IMR-90 (cell line): ENCODE results near the gene MYO9B. TPM values are rescaled to one million over a fixed set of nuclear protein-coding genes. Genes with fewer than 3 reads are reported as not detected.

ENCODE experiments used
- ATAC-seq: fragments of 200-7000 bp; cut with Tn5 transposase; 2 replicates; pipeline ENCODE4 v1.9.1; 2020; ENCODE audit warnings: low read depth, mild to moderate bottlenecking, moderate library complexity
- BruUV-seq: library from RNA; stranded (reverse); fragments of 400-500 nt; replicated peaks from 2 replicates; lab custom pipeline; 2021; lab: Mats Ljungman, UMichigan
- CTCF ChIA-PET: fragments of 300-600 bp; formaldehyde crosslinking; extraction: SDS; loops from one replicate; lab custom pipeline; 2021; ENCODE audit warnings: antibody characterized with exemption; lab: Yijun Ruan, JAX
- POLR2A ChIA-PET: fragments of 300-600 bp; sonication (Branson Sonifier 250); formaldehyde crosslinking; loops from one replicate; lab custom pipeline; 2022; ENCODE audit warnings: antibody characterized with exemption; ENCODE audit not compliant: unreplicated experiment; lab: Charles Lee
- DNase-seq: peaks from one replicate; pipeline ENCODE4 v3.0.0; 2013
- H2AFZ ChIP-seq: replicated peaks from 2 replicates; pipeline ENCODE3; 2013; ENCODE audit warnings: low read length, mild to moderate bottlenecking; ENCODE audit not compliant: poor library complexity
- H2AK5ac ChIP-seq: 2 replicates; pipeline ENCODE4 v1.6.1; 2013; ENCODE audit warnings: low read depth, low read length, inconsistent platforms
- H2AK9ac ChIP-seq: replicated peaks from 2 replicates; pipeline ENCODE3; 2013; ENCODE audit warnings: mild to moderate bottlenecking, low read depth, low read length, moderate library complexity; ENCODE audit not compliant: poor library complexity
- H2BK120ac ChIP-seq: 2 replicates; pipeline ENCODE4 v1.6.1; 2013; ENCODE audit warnings: low read depth, low read length, inconsistent platforms
- H2BK15ac ChIP-seq: 3 replicates; pipeline ENCODE4 v1.6.1; 2013; ENCODE audit warnings: low read depth, low read length, inconsistent platforms
- H2BK20ac ChIP-seq: 2 replicates; pipeline ENCODE4 v1.6.1; 2013; ENCODE audit warnings: low read depth, mild to moderate bottlenecking, inconsistent platforms, low read length, moderate library complexity
- H2BK5ac ChIP-seq: 2 replicates; pipeline ENCODE4 v1.6.1; 2013; ENCODE audit warnings: mild to moderate bottlenecking, low read depth, low read length, inconsistent platforms; ENCODE audit not compliant: poor library complexity, severe bottlenecking
- H3K14ac ChIP-seq: replicated peaks from 2 replicates; pipeline ENCODE4 v1.6.1; 2013; ENCODE audit warnings: low read depth, low read length, inconsistent platforms
- H3K18ac ChIP-seq: 2 replicates; pipeline ENCODE4 v1.6.1; 2013; ENCODE audit warnings: low read depth, low read length, control low read depth
- H3K23ac ChIP-seq: 2 replicates; pipeline ENCODE4 v1.6.1; 2013; ENCODE audit warnings: low read depth, low read length, inconsistent platforms
- H3K27ac ChIP-seq: 2 replicates; pipeline ENCODE4 v1.5.1; 2013; ENCODE audit warnings: mild to moderate bottlenecking, control low read depth, low read length; ENCODE audit not compliant: insufficient read depth
- H3K27me3 ChIP-seq: 2 replicates; pipeline ENCODE4 v1.6.1; 2013; ENCODE audit warnings: low read length; ENCODE audit not compliant: control insufficient read depth, insufficient read depth
- H3K36me3 ChIP-seq: 2 replicates; pipeline ENCODE4 v1.6.1; 2013; ENCODE audit warnings: low read length, mixed read lengths; ENCODE audit not compliant: control insufficient read depth, insufficient read depth
- H3K4ac ChIP-seq: 2 replicates; pipeline ENCODE4 v1.6.1; 2013; ENCODE audit warnings: low read depth, low read length, inconsistent platforms
- H3K4me1 ChIP-seq: 2 replicates; pipeline ENCODE4 v1.6.1; 2013; ENCODE audit warnings: low read length, mixed read lengths; ENCODE audit not compliant: control insufficient read depth, insufficient read depth
- H3K4me2 ChIP-seq: 2 replicates; pipeline ENCODE4 v1.6.1; 2013; ENCODE audit warnings: low read depth, mild to moderate bottlenecking, control low read depth, low read length, moderate library complexity
- H3K4me3 ChIP-seq: 2 replicates; pipeline ENCODE4 v1.5.1; 2013; ENCODE audit warnings: low read depth, mild to moderate bottlenecking, control low read depth, low read length, moderate library complexity; ENCODE audit not compliant: insufficient read depth
- H3K56ac ChIP-seq: 2 replicates; pipeline ENCODE4 v1.6.1; 2013; ENCODE audit warnings: low read length, inconsistent platforms; ENCODE audit not compliant: insufficient read depth; ENCODE audit errors: extremely low read depth
- H3K79me1 ChIP-seq, 2 experiments: 2 replicates each; pipeline ENCODE4 v1.6.1; 2013; ENCODE audit warnings: low read length in 2 of 2, inconsistent platforms in 1 of 2, low read depth in 1 of 2
- H3K9ac ChIP-seq: 2 replicates; pipeline ENCODE4 v1.6.1; 2013; ENCODE audit warnings: low read depth, low read length, control low read depth
- H3K9me1 ChIP-seq: 2 replicates; pipeline ENCODE4 v1.6.1; 2013; ENCODE audit warnings: low read length, inconsistent platforms; ENCODE audit not compliant: insufficient read depth
- H3K9me3 ChIP-seq: 2 replicates; pipeline ENCODE4 v1.6.1; 2013; ENCODE audit warnings: low read length; ENCODE audit not compliant: control insufficient read depth, insufficient read depth
- H4K20me1 ChIP-seq: 2 replicates; pipeline ENCODE4 v1.6.1; 2013; ENCODE audit warnings: low read length, inconsistent platforms; ENCODE audit not compliant: insufficient read depth
- H4K5ac ChIP-seq: 2 replicates; pipeline ENCODE4 v1.6.1; 2013; ENCODE audit warnings: mild to moderate bottlenecking, low read depth, low read length, control low read depth
- H4K8ac ChIP-seq, 2 experiments: 2 replicates each; pipeline ENCODE4 v1.6.1; 2013; ENCODE audit warnings: low read depth in 2 of 2, low read length in 2 of 2, control low read depth in 1 of 2, inconsistent platforms in 1 of 2
- H4K91ac ChIP-seq: 2 replicates; pipeline ENCODE4 v1.6.1; 2013; ENCODE audit warnings: low read depth, low read length, inconsistent platforms; ENCODE audit not compliant: insufficient read depth
- CHD1 ChIP-seq: IDR thresholded peaks from 2 replicates; pipeline ENCODE4 v1.6.1; 2012; ENCODE audit warnings: low read depth, low read length, improper control_type of control experiment
- CTCF ChIP-seq: conservative IDR thresholded peaks from 2 replicates; pipeline ENCODE4 v1.5.1; 2012; ENCODE audit warnings: mild to moderate bottlenecking, low read depth, low read length, improper control_type of control experiment
- ELK1 ChIP-seq: fragments of 150-350 bp; IDR thresholded peaks from 2 replicates; pipeline ENCODE4 v1.6.1; 2016; ENCODE audit warnings: low read depth, mild to moderate bottlenecking, low read length, moderate library complexity, borderline replicate concordance
- FOS ChIP-seq: fragments of 150-350 bp; IDR thresholded peaks from 2 replicates; pipeline ENCODE4 v1.6.1; 2016; ENCODE audit warnings: low read depth, low read length
- MAFK ChIP-seq: IDR thresholded peaks from 2 replicates; pipeline ENCODE4 v1.6.1; 2012; ENCODE audit warnings: low read depth, low read length, improper control_type of control experiment
- MAZ ChIP-seq: IDR thresholded peaks from 2 replicates; pipeline ENCODE4 v1.6.1; 2012; ENCODE audit warnings: low read depth, mild to moderate bottlenecking, low read length, improper control_type of control experiment, moderate library complexity, borderline replicate concordance
- NFE2L2 ChIP-seq: fragments of 150-350 bp; IDR thresholded peaks from 2 replicates; pipeline ENCODE4 v1.6.1; 2016; ENCODE audit warnings: low read depth, mild to moderate bottlenecking, low read length
- POLR2A ChIP-seq: IDR thresholded peaks from 2 replicates; pipeline ENCODE4 v1.6.1; 2012; ENCODE audit warnings: mild to moderate bottlenecking, low read depth, low read length
- RAD21 ChIP-seq: IDR thresholded peaks from 2 replicates; pipeline ENCODE4 v1.6.1; 2012; ENCODE audit warnings: low read length, improper control_type of control experiment
- RCOR1 ChIP-seq: IDR thresholded peaks from 2 replicates; pipeline ENCODE4 v1.6.1; 2012; ENCODE audit warnings: mild to moderate bottlenecking, low read length, improper control_type of control experiment; ENCODE audit not compliant: insufficient replicate concordance
- RFX5 ChIP-seq: IDR thresholded peaks from 2 replicates; pipeline ENCODE4 v1.8.0; 2012; ENCODE audit warnings: low read depth, mild to moderate bottlenecking, low read length, moderate library complexity
- SMC3 ChIP-seq: fragments of 150-350 bp; IDR thresholded peaks from 2 replicates; pipeline ENCODE4 v1.6.1; 2016; ENCODE audit warnings: low read depth, mild to moderate bottlenecking, antibody characterized with exemption, low read length, moderate library complexity
- WGBS, 2 experiments: methylation state at CpG; one replicate each; pipeline versions ENCODE4 v1.1.5 to v1.1.7; 2013; ENCODE audit warnings: missing lambda C conversion rate in 2 of 2; ENCODE audit not compliant: insufficient read length in 1 of 2; ENCODE audit errors: extremely low coverage in 2 of 2; 5-methylcytosine and 5-hydroxymethylcytosine counted together
- dilution Hi-C: fragments of 300-500 bp; cut with HindIII; formaldehyde crosslinking; loops from one replicate; pipeline ENCODE4 v1.14.3; 2018; ENCODE audit warnings: low sequenced_read_pairs; ENCODE audit not compliant: unreplicated experiment
- in situ Hi-C: fragments of 300-500 bp; cut with MboI; formaldehyde crosslinking; loops from 3 replicates; pipeline ENCODE4 v1.14.3; 2019; ENCODE audit warnings: low sequenced_read_pairs, inconsistent platforms, mixed read lengths
- intact Hi-C: fragments of 100-400 bp; cut with micrococcal nuclease; formaldehyde crosslinking; loops from 2 replicates; pipeline ENCODE4 v1.10.0; 2022
- polyA plus RNA-seq, 3 experiments: library from polyadenylated mRNA; depleted of rRNA; stranded (reverse); fragments of >200 nt; gene quantifications; 2 replicates each; pipeline ENCODE4 v1.2.3, GENCODE V29; 2012; ENCODE audit warnings: low replicate concordance in 1 of 3
- total RNA-seq: library from RNA; depleted of rRNA; stranded (reverse); fragments of >200 nt; gene quantifications from 2 replicates; pipeline ENCODE4 v1.2.3, GENCODE V29; 2012
- TF ChIP-seq, protein P1 (sequence below): fragments of 150-350 bp; IDR thresholded peaks from 2 replicates; pipeline ENCODE4 v1.6.1; 2017; ENCODE audit warnings: mild to moderate bottlenecking, antibody characterized with exemption, low read length, low read depth

Gene MYO9B
- total and polyA plus RNA-seq, 2 of the 4 experiments (the other 2 are of a cell fraction): 61.8 to 77.8 TPM

DNA sequence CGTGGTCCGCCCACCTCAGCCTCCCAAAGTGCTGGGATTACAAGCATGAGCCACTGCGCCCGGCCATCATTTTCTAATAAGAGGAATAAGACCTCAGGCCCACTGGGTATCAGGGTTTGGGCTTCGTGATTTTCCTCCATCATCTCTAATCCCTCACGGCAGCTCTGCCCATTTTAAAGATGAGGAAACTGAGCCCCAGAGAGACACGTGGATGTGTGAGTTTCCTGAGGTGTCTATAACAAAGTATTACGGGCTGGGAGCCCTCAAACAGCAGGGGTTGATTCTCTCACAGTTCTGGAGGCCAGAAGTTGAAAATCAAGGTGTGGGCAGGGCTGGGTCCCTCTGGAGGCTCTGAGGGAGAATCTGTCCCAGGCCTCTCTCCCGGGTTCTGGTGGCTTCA lies 33.7 kb downstream of the MYO9B start:
- ChIA-PET POLR2A (no interaction called here), CTCF (no interaction called here)
- Histone ChIP-seq H4K91ac (no peak overlapping the region), H3K9ac (no peak overlapping the region), H3K79me1 (peaks cover 16 to 87% of the 10 kb centered on the region in 2 experiments), H3K4me2 (no peak overlapping the region), H3K27me3 (no peaks in the 10 kb centered on the region), H2AFZ (peak overlapping the region; percentile 56), H3K56ac (no peak overlapping the region), H3K4ac (0 out of 2 replicates have a peak overlapping the region, but pooled peaks have one; percentile 3), H2BK20ac (no peak overlapping the region), H4K20me1 (peaks cover 63% of the 10 kb centered on the region), H2BK120ac (no peak overlapping the region; the same call in 1 of the 2 replicates), H3K9me1 (peaks cover 31% of the 10 kb centered on the region), H3K36me3 (peaks cover 43% of the 10 kb centered on the region), H2BK5ac (peak overlapping the region; percentile 41), H4K8ac (0 out of 4 replicates have a peak overlapping the region, but pooled peaks of 1 of the 2 experiments have one; percentile 15), H2AK5ac (peak overlapping the region; percentile 10; the same call in 1 of the 2 replicates), H4K5ac (no peak overlapping the region), H3K27ac (peak overlapping the region; percentile 23; the same call in 1 of the 2 replicates), H3K9me3 (no peaks in the 10 kb centered on the region), H3K18ac (no peak overlapping the region), H3K14ac (peak overlapping the region; percentile 61; the same call in 1 of the 2 replicates), H2AK9ac (peak overlapping the region; percentile 56), H3K4me1 (peaks cover 14% of the 10 kb centered on the region), H3K23ac (no peak overlapping the region), H2BK15ac (0 out of 3 replicates have a peak overlapping the region, but pooled peaks have one; percentile 36), H3K4me3 (no peak overlapping the region)
- DNase-seq (no peak), ATAC-seq (no peak)
- WGBS, 2 experiments: 80% methylated on average over 2 of the region's 9 CpGs; no CpG with 5 or more reads in 1 of the 2 experiments
- in situ Hi-C loops: no loop called here
- dilution Hi-C loops: no loop called here
- intact Hi-C loops: loop anchor here (2.0 kb wide), 1 partner anchor 26 kb away; no protein-coding TSS in a partner anchor
- no TSS peak for BruUV-seq
- TF ChIP-seq ELK1: no peak
- no peak for TF ChIP-seq FOS
- TF ChIP-seq, protein P1, sequence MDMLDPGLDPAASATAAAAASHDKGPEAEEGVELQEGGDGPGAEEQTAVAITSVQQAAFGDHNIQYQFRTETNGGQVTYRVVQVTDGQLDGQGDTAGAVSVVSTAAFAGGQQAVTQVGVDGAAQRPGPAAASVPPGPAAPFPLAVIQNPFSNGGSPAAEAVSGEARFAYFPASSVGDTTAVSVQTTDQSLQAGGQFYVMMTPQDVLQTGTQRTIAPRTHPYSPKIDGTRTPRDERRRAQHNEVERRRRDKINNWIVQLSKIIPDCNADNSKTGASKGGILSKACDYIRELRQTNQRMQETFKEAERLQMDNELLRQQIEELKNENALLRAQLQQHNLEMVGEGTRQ: no peak
- TF ChIP-seq MAFK: no peak
- TF ChIP-seq CTCF: no peak
- TF ChIP-seq NFE2L2: no peak
- no peak for TF ChIP-seq RFX5
- no peak for TF ChIP-seq SMC3
- TF ChIP-seq RCOR1: no peak
- no peak for TF ChIP-seq RAD21
- no peak for TF ChIP-seq POLR2A
- no peak for TF ChIP-seq CHD1
- TF ChIP-seq MAZ: no peak
